PFSK-1 (cell line): ENCODE data around the gene RUNX3.

Experiments used
- FOXP2 ChIP-seq: optimal IDR thresholded peaks from 2 replicates; pipeline ENCODE3; 2011; ENCODE audit warnings: borderline replicate concordance, control low read depth, inconsistent platforms; ENCODE audit not compliant: insufficient read depth; ENCODE audit errors: extremely low read length, extremely low read depth
- POLR2AphosphoS5 ChIP-seq: IDR thresholded peaks from 2 replicates; pipeline ENCODE4 v1.6.1; 2012; ENCODE audit warnings: low read depth, mild to moderate bottlenecking, control low read depth, low read length, moderate library complexity
- REST ChIP-seq, 2 experiments: IDR thresholded peaks; 2 replicates each; pipeline versions ENCODE4 v1.6.1 to v1.8.0; 2011 to 2012; ENCODE audit warnings: low read depth in 2 of 2, low read length in 2 of 2, control low read depth in 1 of 2, inconsistent platforms in 1 of 2, mild to moderate bottlenecking in 1 of 2, moderate library complexity in 1 of 2; ENCODE audit not compliant: insufficient read depth in 1 of 2
- SIN3A ChIP-seq: IDR thresholded peaks from 2 replicates; pipeline ENCODE4 v1.6.1; 2012; ENCODE audit warnings: mild to moderate bottlenecking, low read length, moderate library complexity, borderline replicate concordance; ENCODE audit not compliant: insufficient read depth
- TAF1 ChIP-seq: IDR thresholded peaks from 2 replicates; pipeline ENCODE4 v1.6.1; 2012; ENCODE audit warnings: low read length, control low read depth, borderline replicate concordance; ENCODE audit not compliant: insufficient read depth

- TF ChIP-seq REST (IDR thresholded peaks at IDR 0.05; ENCODE audit: insufficient read depth in 1 of 2, low read depth in 2 of 2, low read length in 2 of 2) (no peak), FOXP2 (no peak), POLR2AphosphoS5 (no peak), SIN3A (no peak), TAF1 (no peak)
Measured at GRCh38 chr1:24960071-24960801, 30.2 kb upstream of the RUNX3 start.
